A673 (cell line): ENCODE results near the gene NCKAP5.

Source experiments
- CTCF ChIP-seq: fragments of 300-800, 200-600 bp; sonication (generic); conservative IDR thresholded peaks from 2 replicates; pipeline ENCODE4 v1.5.1; 2017; ENCODE audit warnings: low read depth, mild to moderate bottlenecking, antibody characterized with exemption, low read length, moderate library complexity, mixed read lengths
- EZH2 ChIP-seq: fragments of 200-600 bp; sonication (generic); IDR thresholded peaks from 2 replicates; pipeline ENCODE4 v1.6.1; 2017; ENCODE audit warnings: borderline replicate concordance, low read depth, mild to moderate bottlenecking, mixed read lengths, antibody characterized with exemption, low read length; ENCODE audit not compliant: poor library complexity, severe bottlenecking

- TF ChIP-seq CTCF (no peak), EZH2 (no peak)
These were observed 908.9 kb downstream of the NCKAP5 start for GRCh38 chr2:132659331-132659730.
